SK-N-MC (cell line): ENCODE measurements around the gene SRRM5.

Experiments
- EZH2 ChIP-seq: fragments of 200-600 bp; sonication (generic); IDR thresholded peaks from one replicate; pipeline ENCODE4 v1.6.1; 2017; ENCODE audit warnings: antibody characterized with exemption
- POLR2AphosphoS5 ChIP-seq: IDR thresholded peaks from 2 replicates; pipeline ENCODE4 v1.6.1; 2012; ENCODE audit warnings: mild to moderate bottlenecking, low read depth, low read length, borderline replicate concordance

DNA sequence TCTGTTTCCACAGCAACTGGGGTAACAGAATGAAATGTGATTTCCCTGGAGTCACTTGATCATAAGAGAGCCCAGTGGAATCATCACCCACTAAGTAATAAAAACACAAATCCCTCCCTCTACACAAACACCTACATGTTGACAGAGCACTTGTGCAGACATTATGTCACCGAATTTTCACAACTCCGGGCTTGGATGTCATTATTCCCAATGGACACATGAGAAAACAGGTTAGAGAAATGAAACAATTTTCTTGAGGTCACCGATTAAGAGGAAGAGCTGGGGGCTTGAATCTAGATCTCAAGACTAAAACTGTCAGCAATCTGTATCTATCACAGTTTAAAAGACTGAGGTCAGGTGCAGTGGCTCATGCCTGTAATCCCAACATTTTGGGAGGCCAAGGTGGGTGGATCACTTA lies 39.7 kb upstream of the SRRM5 start:
- TF ChIP-seq EZH2, result no peak
- no peak for TF ChIP-seq POLR2AphosphoS5
